Subcutaneous abdominal adipose tissue (tissue), 5 donors: ENCODE data around the gene STN1.

ENCODE experiments used
- H3K27ac ChIP-seq: one replicate; pipeline ENCODE4 v1.7.0; 2013; ENCODE audit warnings: low read depth, mild to moderate bottlenecking, inconsistent platforms, low read length, moderate library complexity
- H3K27me3 ChIP-seq, 5 donors: one replicate each; pipeline ENCODE4 v1.7.0; 2013; ENCODE audit warnings: low read length in 5 of 5, inconsistent platforms in 1 of 5; ENCODE audit not compliant: control insufficient read depth in 5 of 5, insufficient read depth in 4 of 5
- H3K36me3 ChIP-seq, 5 donors: one replicate each; pipeline ENCODE4 v1.7.0; 2013; ENCODE audit warnings: low read length in 5 of 5; ENCODE audit not compliant: control insufficient read depth in 5 of 5, insufficient read depth in 5 of 5
- H3K4me1 ChIP-seq, 5 donors: one replicate each; pipeline ENCODE4 v1.7.0; 2013; ENCODE audit warnings: low read length in 5 of 5, mild to moderate bottlenecking in 3 of 5, moderate library complexity in 1 of 5; ENCODE audit not compliant: control insufficient read depth in 5 of 5, insufficient read depth in 5 of 5
- H3K4me3 ChIP-seq, 5 donors: one replicate each; pipeline ENCODE4 v1.7.0; 2013; ENCODE audit warnings: low read length in 5 of 5, low read depth in 1 of 5
- H3K9ac ChIP-seq, 5 donors: one replicate each; pipeline ENCODE4 v1.7.0; 2013; ENCODE audit warnings: low read length in 5 of 5, mild to moderate bottlenecking in 4 of 5, moderate library complexity in 3 of 5
- H3K9me3 ChIP-seq, 5 donors: one replicate each; pipeline ENCODE4 v1.7.0; 2013; ENCODE audit warnings: low read length in 5 of 5; ENCODE audit not compliant: control insufficient read depth in 5 of 5
- donor health status: healthy.
- donor health status: healthy.
- donor health status: healthy.
- donor health status: healthy.
- donor health status: healthy.

Gene STN1

GRCh38 chr10:103919648-103920025, 1.7 kb upstream of the STN1 start:
- Histone ChIP-seq H3K27ac (no peak overlapping the region), H3K27me3 (no peaks in the 10 kb centered on the region), H3K9me3 (peaks cover 0 to 2% (median 0%) of the 10 kb centered on the region in 5 donors), H3K9ac (no peak overlapping the region), H3K36me3 (no peaks in the 10 kb centered on the region), H3K4me3 (no peak overlapping the region), H3K4me1 (peaks cover 5 to 34% (median 28%) of the 10 kb centered on the region in 5 donors)

GRCh38 chr10:103917302-103918052, 507 bp downstream of the STN1 start:
- peaks cover 0 to 2% (median 0%) of the 10 kb centered on the region in 5 donors for H3K9me3 ChIP-seq
- no peaks in the 10 kb centered on the region for H3K27me3 ChIP-seq
- H3K27ac ChIP-seq = peak overlapping the region; percentile 98
- peak overlapping the region; percentile 74 to 97 (median 82) for H3K4me3 ChIP-seq
- H3K4me1 ChIP-seq = peaks cover 5 to 34% (median 28%) of the 10 kb centered on the region in 5 donors
- H3K9ac ChIP-seq = peak overlapping the region; percentile 81 to 96 (median 89)
- H3K36me3 ChIP-seq = peaks cover 0 to 6% (median under 1%) of the 10 kb centered on the region in 5 donors

GRCh38 chr10:103916876-103917275, 1.1 kb downstream of the STN1 start:
- Histone ChIP-seq H3K4me1 (peaks cover 5 to 34% (median 28%) of the 10 kb centered on the region in 5 donors), H3K9ac (peak overlapping the region in 4 of 5 donors; percentile 81 to 96 (median 90)), H3K4me3 (peak overlapping the region; percentile 74 to 97 (median 82)), H3K27me3 (no peaks in the 10 kb centered on the region), H3K9me3 (peaks cover 0 to 2% (median 0%) of the 10 kb centered on the region in 5 donors), H3K27ac (peak overlapping the region; percentile 98), H3K36me3 (peaks cover 0 to 9% (median 2%) of the 10 kb centered on the region in 5 donors)

- H3K27ac ChIP-seq = peak overlapping the region; percentile 98
- H3K36me3 ChIP-seq = peaks cover 0 to 9% (median 2%) of the 10 kb centered on the region in 5 donors
- H3K9me3 ChIP-seq = peaks cover 0 to 2% (median 0%) of the 10 kb centered on the region in 5 donors
- peak overlapping the region in 4 of 5 donors; percentile 64 to 97 (median 78) for H3K4me3 ChIP-seq
- peak overlapping the region in 2 of 5 donors; percentile 96 for H3K9ac ChIP-seq
- no peaks in the 10 kb centered on the region for H3K27me3 ChIP-seq
- peaks cover 5 to 34% (median 28%) of the 10 kb centered on the region in 5 donors for H3K4me1 ChIP-seq
Measured at GRCh38 chr10:103916254-103916653, 1.7 kb downstream of the STN1 start.

GRCh38 chr10:103915796-103916195, 2.2 kb downstream of the STN1 start:
- peaks cover 5 to 38% (median 28%) of the 10 kb centered on the region in 5 donors for H3K4me1 ChIP-seq

GRCh38 chr10:103912759-103913158, 5.2 kb downstream of the STN1 start:
- Histone ChIP-seq H3K9me3 (peaks cover 0 to 2% (median 0%) of the 10 kb centered on the region in 5 donors), H3K36me3 (peaks cover 0 to 9% (median 2%) of the 10 kb centered on the region in 5 donors), H3K4me3 (no peak overlapping the region), H3K27me3 (no peaks in the 10 kb centered on the region), H3K27ac (no peak overlapping the region), H3K9ac (no peak overlapping the region), H3K4me1 (peaks cover 5 to 54% (median 39%) of the 10 kb centered on the region in 5 donors)

More at GRCh38 chr10:103915796-103916195, 2.2 kb downstream of the STN1 start:
- peak overlapping the region; percentile 98 for H3K27ac ChIP-seq
- H3K9ac ChIP-seq = peak overlapping the region in 1 of 5 donors; percentile 20
- peaks cover 0 to 2% (median 0%) of the 10 kb centered on the region in 5 donors for H3K9me3 ChIP-seq
- H3K36me3 ChIP-seq = peaks cover 0 to 9% (median 2%) of the 10 kb centered on the region in 5 donors
- H3K27me3 ChIP-seq = no peaks in the 10 kb centered on the region
- peak overlapping the region in 4 of 5 donors; percentile 64 to 97 (median 78) for H3K4me3 ChIP-seq

GRCh38 chr10:103911021-103911459, 6.9 kb downstream of the STN1 start:
- Histone ChIP-seq H3K9ac (peak overlapping the region in 1 of 5 donors; percentile 56), H3K9me3 (peaks cover 0 to 2% (median 0%) of the 10 kb centered on the region in 5 donors), H3K4me1 (peaks cover 0 to 40% (median 27%) of the 10 kb centered on the region in 5 donors), H3K27me3 (no peaks in the 10 kb centered on the region), H3K4me3 (no peak overlapping the region), H3K36me3 (peaks cover 0 to 9% (median 2%) of the 10 kb centered on the region in 5 donors), H3K27ac (peak overlapping the region; percentile 67)

GRCh38 chr10:103910442-103911012, 7.5 kb downstream of the STN1 start:
- H3K36me3 ChIP-seq = peaks cover 0 to 9% (median 2%) of the 10 kb centered on the region in 5 donors
- H3K27me3 ChIP-seq = no peaks in the 10 kb centered on the region
- H3K4me3 ChIP-seq = no peak overlapping the region
- peak overlapping the region in 1 of 5 donors; percentile 56 for H3K9ac ChIP-seq
- H3K27ac ChIP-seq = peak overlapping the region; percentile 67
- H3K4me1 ChIP-seq = peaks cover 0 to 36% (median 24%) of the 10 kb centered on the region in 5 donors
- peaks cover 0 to 2% (median 0%) of the 10 kb centered on the region in 5 donors for H3K9me3 ChIP-seq

- Histone ChIP-seq H3K4me3 (no peak overlapping the region), H3K9ac (no peak overlapping the region), H3K36me3 (peaks cover 13 to 17% (median 15%) of the 10 kb centered on the region in 5 donors), H3K27ac (no peak overlapping the region), H3K9me3 (no peaks in the 10 kb centered on the region), H3K27me3 (no peaks in the 10 kb centered on the region), H3K4me1 (peaks cover 0 to 25% (median 22%) of the 10 kb centered on the region in 5 donors)
Measured at GRCh38 chr10:103905441-103905840, 12.5 kb downstream of the STN1 start.
